HG02840 (cell line): ENCODE measurements around the gene TDRKH.
"Not testable (repeated sequence)": the region's sequence is repeated elsewhere in the genome, so short reads cannot be mapped to it uniquely, and the experiment has no call there.

Experiments
- ATAC-seq: cut with Tn5 transposase; IDR thresholded peaks from one replicate; pipeline ENCODE4 v1.9.1; 2021; ENCODE audit warnings: mild to moderate bottlenecking, moderate library complexity, moderate number of reproducible peaks; ENCODE audit not compliant: unreplicated experiment, low FRiP score

TDRKH gene

GRCh38 chr1:151768351-151769066 lies 21.8 kb downstream of the TDRKH start:
- ATAC-seq = not testable (repeated sequence)

GRCh38 chr1:151763990-151764389 lies 26.3 kb downstream of the TDRKH start:
- ATAC-seq = no peak

- no peak for ATAC-seq
Observed at GRCh38 chr1:151762941-151763921, 27.1 kb downstream of the TDRKH start, which contains the start of gene MRPL9. Gene MRPL9, minus strand, starts transcription at chr1:151763496. Its CDS starts 17 bp downstream, at chr1:151763479.

- no peak for ATAC-seq
Observed at GRCh38 chr1:151760597-151761385, 29.5 kb downstream of the TDRKH start.

- no peak for ATAC-seq
Observed at GRCh38 chr1:151759241-151759640, 31.1 kb downstream of the TDRKH start.

GRCh38 chr1:151756291-151756690 lies 34.0 kb downstream of the TDRKH start:
- ATAC-seq = no peak

GRCh38 chr1:151741516-151741915 lies 48.8 kb downstream of the TDRKH start:
- no peak for ATAC-seq

GRCh38 chr1:151739590-151740355 lies 50.5 kb downstream of the TDRKH start:
- ATAC-seq = no peak

- no peak for ATAC-seq
Observed at GRCh38 chr1:151737479-151737878, 52.8 kb downstream of the TDRKH start.

GRCh38 chr1:151737026-151737425 lies 53.3 kb downstream of the TDRKH start:
- ATAC-seq = no peak

- ATAC-seq = not testable (repeated sequence)
Observed at GRCh38 chr1:151733995-151734394, 56.3 kb downstream of the TDRKH start.

GRCh38 chr1:151733126-151733525 lies 57.2 kb downstream of the TDRKH start:
- no peak for ATAC-seq

- no peak for ATAC-seq
Observed at GRCh38 chr1:151729966-151730291, 60.4 kb downstream of the TDRKH start.

- ATAC-seq = no peak
Observed at GRCh38 chr1:151729157-151729965, 60.9 kb downstream of the TDRKH start.

GRCh38 chr1:151728151-151729054 lies 61.9 kb downstream of the TDRKH start:
- ATAC-seq = no peak

- no peak for ATAC-seq
Observed at GRCh38 chr1:151723726-151724370, 66.5 kb downstream of the TDRKH start.
